Measurements from ENCODE around the gene ZHX3. TPM values are rescaled to one million over a fixed set of nuclear protein-coding genes. Genes with fewer than 3 reads are reported as not detected.

The ZHX3 gene
- total and polyA plus RNA-seq, 9 of the 15 experiments (the other 6 are each of a cell fraction or from before 2014, with no cell fraction given): 0.80 to 14.6 (median 4.9) TPM

DNA sequence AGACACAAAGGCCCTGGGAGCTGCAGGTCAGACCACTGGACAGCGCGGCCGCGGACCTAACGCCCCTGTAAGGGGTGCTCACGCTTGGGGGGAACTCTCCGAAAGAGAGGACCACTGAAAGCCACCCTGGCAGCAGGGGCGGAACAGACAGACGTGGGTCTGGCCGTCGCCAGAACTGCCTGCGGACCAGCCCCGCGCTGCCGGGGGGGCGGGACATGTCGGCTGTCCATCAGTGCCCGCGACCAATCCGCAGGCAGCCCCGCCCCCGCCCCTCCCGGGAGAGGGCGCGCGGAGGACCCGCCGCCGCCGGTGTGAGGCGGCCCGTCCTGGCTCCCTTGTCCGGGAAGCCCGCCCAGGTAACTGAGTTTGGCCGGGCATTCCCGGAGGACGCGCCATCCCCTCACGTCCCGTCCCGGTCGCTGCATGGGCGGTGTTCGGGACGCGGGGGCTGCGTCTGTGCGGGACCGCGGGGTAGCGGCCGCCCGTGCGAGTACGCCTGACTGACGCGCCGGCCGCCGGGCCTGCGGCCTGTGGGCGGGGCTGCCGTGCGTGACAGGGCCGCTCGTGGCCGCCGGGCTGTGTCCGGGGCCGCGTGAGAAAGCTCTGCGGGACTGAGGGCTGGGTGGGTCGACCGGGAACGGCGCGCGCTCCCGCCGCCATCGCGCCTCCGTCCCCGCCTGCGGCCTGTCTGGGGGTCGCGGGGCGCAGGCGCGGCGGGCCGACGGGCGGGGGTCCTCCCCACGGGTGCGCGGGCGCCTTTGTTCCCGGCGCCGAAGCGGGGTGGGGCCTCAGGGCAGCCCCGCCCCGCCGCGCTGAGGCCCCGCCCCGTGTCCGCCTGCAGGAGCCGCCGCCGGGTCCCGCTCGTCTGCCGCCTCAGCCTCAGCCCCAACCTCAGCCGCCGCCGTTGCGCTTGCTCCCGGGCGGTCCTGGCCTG, 180.6 kb downstream of the ZHX3 start, which contains the start of gene PLCG1 (continued):
- no peak; the same call in 1 of the 2 replicates for TF ChIP-seq TGIF2 (CRISPR knock-in tag; IDR thresholded peaks at IDR 0.05)
- TF ChIP-seq E2F3 (CRISPR knock-in tag; IDR thresholded peaks at IDR 0.05): no peak
- peak; percentile 75 to 84; a peak in 3 of 4 replicates for TF ChIP-seq NRF1 (conservative IDR thresholded peaks at IDR 0.05 in 1 of 2, IDR thresholded peaks at IDR 0.05 in 1 of 2)
- no peak for TF ChIP-seq RBM14 (IDR thresholded peaks at IDR 0.05; ENCODE audit: borderline replicate concordance, insufficient read depth, low read depth, low read length)
- peak; percentile 31 for TF ChIP-seq HNRNPLL (IDR thresholded peaks at IDR 0.05; ENCODE audit: low read depth, low read length, poor library complexity, severe bottlenecking)
- TF ChIP-seq ZKSCAN8 (CRISPR knock-in tag; IDR thresholded peaks at IDR 0.05): no peak
- TF ChIP-seq GATAD2B (IDR thresholded peaks at IDR 0.05; ENCODE audit: borderline replicate concordance): peak; percentile 98
- no peak for TF ChIP-seq PTTG1 (tag; IDR thresholded peaks at IDR 0.05; ENCODE audit: low read depth)
- no peak; the same call in 1 of the 2 replicates for TF ChIP-seq ZNF766 (CRISPR knock-in tag; conservative IDR thresholded peaks at IDR 0.05)
- TF ChIP-seq POLR2A (conservative IDR thresholded peaks at IDR 0.05): peak; percentile 78
- TF ChIP-seq ZNF197 (CRISPR knock-in tag; IDR thresholded peaks at IDR 0.05; ENCODE audit: low read depth): no peak
- TF ChIP-seq, protein P1, sequence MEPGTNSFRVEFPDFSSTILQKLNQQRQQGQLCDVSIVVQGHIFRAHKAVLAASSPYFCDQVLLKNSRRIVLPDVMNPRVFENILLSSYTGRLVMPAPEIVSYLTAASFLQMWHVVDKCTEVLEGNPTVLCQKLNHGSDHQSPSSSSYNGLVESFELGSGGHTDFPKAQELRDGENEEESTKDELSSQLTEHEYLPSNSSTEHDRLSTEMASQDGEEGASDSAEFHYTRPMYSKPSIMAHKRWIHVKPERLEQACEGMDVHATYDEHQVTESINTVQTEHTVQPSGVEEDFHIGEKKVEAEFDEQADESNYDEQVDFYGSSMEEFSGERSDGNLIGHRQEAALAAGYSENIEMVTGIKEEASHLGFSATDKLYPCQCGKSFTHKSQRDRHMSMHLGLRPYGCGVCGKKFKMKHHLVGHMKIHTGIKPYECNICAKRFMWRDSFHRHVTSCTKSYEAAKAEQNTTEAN (CRISPR knock-in tag; IDR thresholded peaks at IDR 0.05): no peak
- TF ChIP-seq ZNF507 (tag; conservative IDR thresholded peaks at IDR 0.05): no peak
- no peak for TF ChIP-seq SRSF7 (optimal IDR thresholded peaks at IDR 0.05; ENCODE audit: low read depth, low read length)
- TF ChIP-seq SMAD3 (CRISPR knock-in tag; conservative IDR thresholded peaks at IDR 0.05): no peak
- no peak for TF ChIP-seq RBM22 (IDR thresholded peaks at IDR 0.05; ENCODE audit: low read depth, low read length, poor library complexity, severe bottlenecking)
- TF ChIP-seq, protein P2, sequence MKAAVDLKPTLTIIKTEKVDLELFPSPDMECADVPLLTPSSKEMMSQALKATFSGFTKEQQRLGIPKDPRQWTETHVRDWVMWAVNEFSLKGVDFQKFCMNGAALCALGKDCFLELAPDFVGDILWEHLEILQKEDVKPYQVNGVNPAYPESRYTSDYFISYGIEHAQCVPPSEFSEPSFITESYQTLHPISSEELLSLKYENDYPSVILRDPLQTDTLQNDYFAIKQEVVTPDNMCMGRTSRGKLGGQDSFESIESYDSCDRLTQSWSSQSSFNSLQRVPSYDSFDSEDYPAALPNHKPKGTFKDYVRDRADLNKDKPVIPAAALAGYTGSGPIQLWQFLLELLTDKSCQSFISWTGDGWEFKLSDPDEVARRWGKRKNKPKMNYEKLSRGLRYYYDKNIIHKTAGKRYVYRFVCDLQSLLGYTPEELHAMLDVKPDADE (conservative IDR thresholded peaks at IDR 0.05; ENCODE audit: control insufficient read depth, low read depth, low read length): no peak; the same call in none of the 2 replicates
- no peak for TF ChIP-seq U2AF2 (optimal IDR thresholded peaks at IDR 0.05; ENCODE audit: low read depth, low read length)
- no peak for TF ChIP-seq POLR2H (tag; IDR thresholded peaks at IDR 0.05; ENCODE audit: low read depth)
- TF ChIP-seq GABPA (tag; conservative IDR thresholded peaks at IDR 0.05; ENCODE audit: low read depth): no peak
- TF ChIP-seq ZNF512 (tag; IDR thresholded peaks at IDR 0.05): no peak
- TF ChIP-seq FUS (optimal IDR thresholded peaks at IDR 0.05; ENCODE audit: low read depth, low read length): peak; percentile 31
- TF ChIP-seq RB1 (IDR thresholded peaks at IDR 0.05; ENCODE audit: low read depth): peak; percentile 88
- no peak for TF ChIP-seq ZNF239 (CRISPR knock-in tag; IDR thresholded peaks at IDR 0.05)
